ENCODE results near the gene PRKCE.

- TF ChIP-seq, protein P1, sequence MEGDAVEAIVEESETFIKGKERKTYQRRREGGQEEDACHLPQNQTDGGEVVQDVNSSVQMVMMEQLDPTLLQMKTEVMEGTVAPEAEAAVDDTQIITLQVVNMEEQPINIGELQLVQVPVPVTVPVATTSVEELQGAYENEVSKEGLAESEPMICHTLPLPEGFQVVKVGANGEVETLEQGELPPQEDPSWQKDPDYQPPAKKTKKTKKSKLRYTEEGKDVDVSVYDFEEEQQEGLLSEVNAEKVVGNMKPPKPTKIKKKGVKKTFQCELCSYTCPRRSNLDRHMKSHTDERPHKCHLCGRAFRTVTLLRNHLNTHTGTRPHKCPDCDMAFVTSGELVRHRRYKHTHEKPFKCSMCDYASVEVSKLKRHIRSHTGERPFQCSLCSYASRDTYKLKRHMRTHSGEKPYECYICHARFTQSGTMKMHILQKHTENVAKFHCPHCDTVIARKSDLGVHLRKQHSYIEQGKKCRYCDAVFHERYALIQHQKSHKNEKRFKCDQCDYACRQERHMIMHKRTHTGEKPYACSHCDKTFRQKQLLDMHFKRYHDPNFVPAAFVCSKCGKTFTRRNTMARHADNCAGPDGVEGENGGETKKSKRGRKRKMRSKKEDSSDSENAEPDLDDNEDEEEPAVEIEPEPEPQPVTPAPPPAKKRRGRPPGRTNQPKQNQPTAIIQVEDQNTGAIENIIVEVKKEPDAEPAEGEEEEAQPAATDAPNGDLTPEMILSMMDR (IDR thresholded peaks at IDR 0.05; ENCODE audit: extremely low read depth in 1 of 2, insufficient read depth in 1 of 2, low read depth in 1 of 2, low read length in 2 of 2) = no peak
- no peak for TF ChIP-seq EZH2 (IDR thresholded peaks at IDR 0.05; ENCODE audit: borderline replicate concordance, low read depth, low read length, severe bottlenecking)
- no peak for TF ChIP-seq POLR2A (IDR thresholded peaks at IDR 0.05; ENCODE audit: low read depth, low read length)
Observed at GRCh38 chr2:45612285-45612684, 39.2 kb upstream of the PRKCE start.
